GM23248 (cell line): ENCODE results near the gene CCT5. TPM values are rescaled to one million over a fixed set of nuclear protein-coding genes. Genes with fewer than 3 reads are reported as not detected.

Source experiments
- DNase-seq: peaks from one replicate; pipeline ENCODE4 v3.0.0-alpha.2; 2015
- H2AFZ ChIP-seq: fragments of 200-600 bp; sonication (generic); 2 replicates; pipeline ENCODE4 v1.6.1; 2016; ENCODE audit warnings: antibody characterized with exemption
- H3F3A ChIP-seq: fragments of 200-600 bp; sonication (generic); 2 replicates; pipeline ENCODE4 v1.6.1; 2016; ENCODE audit warnings: mild to moderate bottlenecking, antibody characterized with exemption, mixed run types; ENCODE audit not compliant: insufficient read depth
- H3K27ac ChIP-seq: fragments of 200-600 bp; sonication (generic); 2 replicates; pipeline ENCODE4 v1.5.1; 2016; ENCODE audit warnings: mild to moderate bottlenecking
- H3K27me3 ChIP-seq: fragments of 200-600 bp; sonication (generic); replicated peaks from 2 replicates; pipeline ENCODE4 v1.6.1; 2016; ENCODE audit warnings: mild to moderate bottlenecking; ENCODE audit not compliant: insufficient read depth
- H3K36me3 ChIP-seq: fragments of 200-600 bp; sonication (generic); 2 replicates; pipeline ENCODE4 v1.6.1; 2016; ENCODE audit warnings: low read depth, mild to moderate bottlenecking
- H3K4me1 ChIP-seq: fragments of 200-600 bp; sonication (generic); 2 replicates; pipeline ENCODE4 v1.6.1; 2016; ENCODE audit warnings: mild to moderate bottlenecking; ENCODE audit not compliant: insufficient read depth
- H3K4me2 ChIP-seq: fragments of 200-600 bp; sonication (generic); one replicate; pipeline ENCODE4 v1.6.1; 2016; ENCODE audit warnings: mild to moderate bottlenecking; ENCODE audit not compliant: unreplicated experiment
- H3K4me3 ChIP-seq: fragments of 200-600 bp; sonication (generic); 2 replicates; pipeline ENCODE4 v1.5.1; 2016; ENCODE audit warnings: mild to moderate bottlenecking
- H3K79me2 ChIP-seq: fragments of 200-600 bp; sonication (generic); 2 replicates; pipeline ENCODE4 v1.6.1; 2016; ENCODE audit warnings: mild to moderate bottlenecking; ENCODE audit not compliant: insufficient read depth
- H3K9ac ChIP-seq: fragments of 200-600 bp; sonication (generic); 2 replicates; pipeline ENCODE4 v1.6.1; 2016; ENCODE audit warnings: mild to moderate bottlenecking
- H3K9me2 ChIP-seq: fragments of 200-600 bp; sonication (generic); 2 replicates; pipeline ENCODE4 v1.6.1; 2016; ENCODE audit warnings: mixed run types, mild to moderate bottlenecking, moderate library complexity; ENCODE audit not compliant: insufficient read depth
- H3K9me3 ChIP-seq: fragments of 200-600 bp; sonication (generic); one replicate; pipeline ENCODE4 v1.6.1; 2017; ENCODE audit warnings: low read depth
- H4K20me1 ChIP-seq: fragments of 200-600 bp; sonication (generic); 2 replicates; pipeline ENCODE4 v1.6.0; 2016; ENCODE audit not compliant: insufficient read depth
- EZH2 ChIP-seq: fragments of 200-600 bp; sonication (generic); IDR thresholded peaks from 2 replicates; pipeline ENCODE4 v1.6.1; 2018; ENCODE audit warnings: antibody characterized with exemption, mild to moderate bottlenecking; ENCODE audit not compliant: insufficient read depth, poor library complexity, severe bottlenecking
- EZH2phosphoT487 ChIP-seq: fragments of 200-600 bp; sonication (generic); IDR thresholded peaks from 2 replicates; pipeline ENCODE4 v1.6.1; 2018; ENCODE audit warnings: antibody characterized with exemption, moderate library complexity, mild to moderate bottlenecking, low read depth; ENCODE audit not compliant: insufficient read depth
- WGBS, 2 experiments: methylation state at CpG; one replicate each; pipeline ENCODE4 v1.1.6; 2015 to 2017; ENCODE audit warnings: low lambda C conversion rate in 2 of 2, low coverage in 1 of 2; ENCODE audit errors: missing lambda C conversion rate in 2 of 2; 5-methylcytosine and 5-hydroxymethylcytosine counted together
- in situ Hi-C: fragments of 300-500 bp; cut with MboI; formaldehyde crosslinking; loops from 2 replicates; pipeline ENCODE4 v1.15.0; 2020
- polyA plus RNA-seq: library from polyadenylated mRNA; unstranded; fragments of >200 nt; fragmentation: Nextera tagmentation; extraction: Ambion mirVana; gene quantifications from 2 replicates; pipeline ENCODE4 v1.2.1, GENCODE V29; 2016
- total RNA-seq: library from RNA; depleted of rRNA; stranded (reverse); fragments of >200 nt; shearing (Covaris generic); gene quantifications from 2 replicates; pipeline ENCODE4 v1.2.3, GENCODE V29; 2014

CCT5 gene
- total and polyA plus RNA-seq, 2 experiments from 2014 or later = 264 to 392 TPM

- no peaks in the 10 kb centered on the region for H3K36me3 ChIP-seq
- in situ Hi-C loops = no loop called here
- H4K20me1 ChIP-seq = no peaks in the 10 kb centered on the region
- peak overlapping the region; percentile 56 for H2AFZ ChIP-seq
- H3K79me2 ChIP-seq = no peaks in the 10 kb centered on the region
- peak overlapping the region; percentile 49 for H3K9ac ChIP-seq
- WGBS, 2 experiments = 53 to 56% methylated on average over 11 of the region's 11 CpGs
- no peaks in the 10 kb centered on the region for H3K27me3 ChIP-seq
- no peak for TF ChIP-seq EZH2phosphoT487
- TF ChIP-seq EZH2 = no peak
- H3K4me1 ChIP-seq = peaks cover 46% of the 10 kb centered on the region
- H3K9me2 ChIP-seq = no peaks in the 10 kb centered on the region
- peak overlapping the region; percentile 78 for H3K27ac ChIP-seq
- DNase-seq = peak; percentile 88
- H3K4me2 ChIP-seq = peak overlapping the region; percentile 36
- no peak overlapping the region; the same call in 1 of the 2 replicates for H3K4me3 ChIP-seq
- H3F3A ChIP-seq = peaks cover 45% of the 10 kb centered on the region
- no peaks in the 10 kb centered on the region for H3K9me3 ChIP-seq
Measured at GRCh38 chr5:10229306-10230048, 20.6 kb upstream of the CCT5 start.

GRCh38 chr5:10232386-10232785 is 17.7 kb upstream of the CCT5 start:
- Histone ChIP-seq H3K27me3 (no peaks in the 10 kb centered on the region), H3K27ac (no peak overlapping the region)

DNA sequence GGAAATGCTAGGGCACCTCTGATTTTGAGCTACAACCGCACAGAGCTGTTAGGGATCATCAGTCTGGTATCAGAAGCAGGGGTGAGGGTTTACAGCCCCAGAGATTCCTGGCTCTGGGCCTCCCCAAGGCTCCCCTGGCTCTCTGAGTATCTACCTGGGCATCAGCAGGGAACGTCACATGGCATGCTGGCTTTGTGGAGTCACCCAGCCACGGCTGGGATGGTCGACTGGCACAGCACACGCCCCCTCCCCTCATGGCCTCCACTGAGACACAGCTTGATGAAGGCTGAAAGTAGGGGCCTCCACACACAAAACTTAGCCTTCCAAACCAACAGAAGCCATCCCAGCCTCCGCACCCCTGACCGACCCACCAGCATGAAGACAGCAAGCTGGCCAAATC is 17.1 kb upstream of the CCT5 start:
- 76 to 79% methylated on average over 7 of the region's 7 CpGs for WGBS, 2 experiments
- no peaks in the 10 kb centered on the region for H3K9me2 ChIP-seq
- in situ Hi-C loops = no loop called here
- H3K4me3 ChIP-seq = no peak overlapping the region
- H3K79me2 ChIP-seq = no peaks in the 10 kb centered on the region
- no peak for TF ChIP-seq EZH2phosphoT487
- TF ChIP-seq EZH2 = no peak
- peak overlapping the region; percentile 83 for H2AFZ ChIP-seq
- peak overlapping the region; percentile 85 for H3K27ac ChIP-seq
- peak overlapping the region; percentile 62 for H3K4me2 ChIP-seq
- DNase-seq = no peak
- H3K4me1 ChIP-seq = peaks cover 44% of the 10 kb centered on the region
- H3K27me3 ChIP-seq = no peaks in the 10 kb centered on the region
- no peak overlapping the region for H3K9ac ChIP-seq
- no peaks in the 10 kb centered on the region for H4K20me1 ChIP-seq
- no peaks in the 10 kb centered on the region for H3K9me3 ChIP-seq
- peaks cover 31% of the 10 kb centered on the region for H3F3A ChIP-seq
- H3K36me3 ChIP-seq = peaks cover 13% of the 10 kb centered on the region; the same call in 1 of the 2 replicates

More at GRCh38 chr5:10232386-10232785, 17.7 kb upstream of the CCT5 start:
- Histone ChIP-seq H2AFZ (no peak overlapping the region), H3K79me2 (no peaks in the 10 kb centered on the region), H3K36me3 (peaks cover 13% of the 10 kb centered on the region; the same call in 1 of the 2 replicates), H3K9ac (no peak overlapping the region), H3K4me2 (no peak overlapping the region), H3K4me3 (no peak overlapping the region), H3K9me2 (no peaks in the 10 kb centered on the region), H3K9me3 (no peaks in the 10 kb centered on the region), H4K20me1 (no peaks in the 10 kb centered on the region), H3F3A (peaks cover 34% of the 10 kb centered on the region), H3K4me1 (peaks cover 49% of the 10 kb centered on the region)
- WGBS, 2 experiments = 98 to 99% methylated on average over 9 of the region's 9 CpGs
- TF ChIP-seq EZH2phosphoT487 (no peak), EZH2 (no peak)
- in situ Hi-C loops = no loop called here
- no peak for DNase-seq

DNA sequence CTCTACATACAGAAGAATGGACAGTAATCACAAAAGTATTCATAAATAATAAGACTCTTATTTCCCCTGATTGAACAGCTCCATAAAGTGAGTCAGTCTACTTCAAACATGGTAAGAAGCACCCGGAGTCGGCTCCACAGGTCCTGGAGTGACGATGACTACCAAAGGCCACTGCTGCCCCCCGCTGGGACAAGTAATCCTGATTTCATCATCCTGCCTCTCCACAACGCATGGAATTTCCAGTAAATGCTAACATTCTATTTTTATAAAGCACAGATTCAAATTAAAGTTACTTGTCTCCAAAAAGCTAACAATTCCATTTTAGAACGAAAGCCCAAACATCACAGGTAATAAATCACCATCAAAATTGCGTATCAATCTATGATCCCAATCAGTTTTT is 16.6 kb upstream of the CCT5 start:
- Histone ChIP-seq H3F3A (peaks cover 29% of the 10 kb centered on the region), H4K20me1 (no peaks in the 10 kb centered on the region)

More for the DNA sequence above, 16.6 kb upstream of the CCT5 start:
- H3K9ac ChIP-seq = peak overlapping the region; percentile 73
- no peaks in the 10 kb centered on the region for H3K9me2 ChIP-seq
- 0 to 4% methylated on average over 7 of the region's 7 CpGs for WGBS, 2 experiments
- peak; percentile 96 for DNase-seq
- H3K9me3 ChIP-seq = no peaks in the 10 kb centered on the region
- H2AFZ ChIP-seq = peak overlapping the region; percentile 83
- peak overlapping the region; percentile 85 for H3K27ac ChIP-seq
- H3K27me3 ChIP-seq = no peaks in the 10 kb centered on the region
- peak overlapping the region; percentile 13; the same call in 1 of the 2 replicates for H3K4me3 ChIP-seq
- TF ChIP-seq EZH2phosphoT487 = no peak
- TF ChIP-seq EZH2 = no peak
- peaks cover 13% of the 10 kb centered on the region; the same call in 1 of the 2 replicates for H3K36me3 ChIP-seq
- in situ Hi-C loops = no loop called here
- H3K4me2 ChIP-seq = peak overlapping the region; percentile 62
- H3K79me2 ChIP-seq = no peaks in the 10 kb centered on the region
- H3K4me1 ChIP-seq = peaks cover 44% of the 10 kb centered on the region
